Spinal cord (tissue), 10 donors: ENCODE data around the gene C13orf46. TPM values are rescaled to one million over a fixed set of nuclear protein-coding genes. Genes with fewer than 3 reads are reported as not detected.
A peak's percentile ranks its signal among the peaks of the same experiment; 100 is the strongest.
"Not testable (repeated sequence)": the region's sequence is repeated elsewhere in the genome, so short reads cannot be mapped to it uniquely, and the experiment has no call there.

Source experiments
- DNase-seq, 6 donors: peaks; one replicate each; pipeline versions ENCODE4 v3.0.0 to v3.0.0-alpha.2; 2013 to 2015; ENCODE audit warnings: low spot score in 6 of 6, low read depth in 4 of 6
- H3K27ac ChIP-seq: one replicate; pipeline ENCODE4 v1.5.1; 2013; ENCODE audit warnings: low read depth, low read length, control low read depth
- H3K27me3 ChIP-seq: one replicate; pipeline ENCODE4 v1.6.1; 2013; ENCODE audit warnings: low read length; ENCODE audit not compliant: control insufficient read depth, insufficient read depth
- H3K36me3 ChIP-seq: one replicate; pipeline ENCODE4 v1.6.1; 2013; ENCODE audit warnings: low read length; ENCODE audit not compliant: control insufficient read depth, insufficient read depth
- H3K4me1 ChIP-seq: one replicate; pipeline ENCODE4 v1.6.1; 2013; ENCODE audit warnings: low read length; ENCODE audit not compliant: control insufficient read depth, insufficient read depth
- H3K4me3 ChIP-seq: one replicate; pipeline ENCODE4 v1.5.1; 2013; ENCODE audit warnings: low read depth, low read length, control low read depth
- H3K9me3 ChIP-seq: one replicate; pipeline ENCODE4 v1.6.1; 2013; ENCODE audit warnings: low read length; ENCODE audit not compliant: control insufficient read depth, insufficient read depth
- WGBS: methylation state at CpG from one replicate; pipeline ENCODE4 v1.1.5; 2013; ENCODE audit warnings: missing lambda C conversion rate; ENCODE audit not compliant: insufficient coverage; 5-methylcytosine and 5-hydroxymethylcytosine counted together
- polyA plus RNA-seq, 2 donors: library from polyadenylated mRNA; unstranded; fragments of 120-200 nt; gene quantifications; one replicate each; pipeline ENCODE4 v1.2.1, GENCODE V29; 2013; ENCODE audit not compliant: insufficient read length in 2 of 2
- total RNA-seq, 2 donors: library from RNA; depleted of rRNA in 1 of 2; stranded (reverse); fragments of 120-200 nt in 1 of 2; fragments of >200 nt in 1 of 2; gene quantifications; one replicate each; pipeline versions ENCODE4 v1.2.3 to v1.2.4, GENCODE V29; 2013 to 2014
- donor health status: healthy.

Gene C13orf46
- total and polyA plus RNA-seq, 4 donors = 0.20 to 1.1 (median 0.62) TPM

DNA sequence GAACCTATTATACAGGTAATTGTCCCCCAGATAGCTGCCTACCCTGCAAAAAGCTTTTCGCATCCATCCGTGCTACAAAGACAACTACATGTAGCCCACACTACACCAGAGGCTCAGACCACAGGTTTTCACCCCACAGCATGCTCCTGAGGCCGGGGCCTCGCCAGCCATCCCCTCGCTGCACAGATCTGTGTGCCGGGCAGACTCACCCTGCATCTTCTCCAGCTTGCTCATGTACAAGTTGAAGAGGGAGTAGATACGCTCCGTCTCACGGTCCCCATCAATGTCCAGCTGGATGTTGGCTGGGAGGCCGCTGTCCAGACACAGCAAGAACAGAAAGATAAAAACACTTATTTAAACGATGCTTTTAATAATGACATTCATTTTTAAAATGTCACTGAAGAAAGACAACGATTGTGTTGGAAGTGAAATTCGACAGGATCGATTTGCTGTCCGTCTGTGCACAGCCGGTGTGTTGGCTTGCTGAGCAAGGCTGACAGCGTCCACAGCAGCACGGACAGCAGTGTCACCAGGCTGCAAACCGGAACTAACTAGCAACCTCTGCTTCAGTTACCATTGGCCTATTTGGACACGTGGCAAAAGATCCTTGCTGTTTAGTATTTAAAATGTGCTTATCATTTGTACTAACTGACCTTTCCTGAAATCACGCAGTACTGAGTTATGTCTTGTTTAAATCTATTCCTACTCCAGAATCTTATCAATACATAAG lies 18.6 kb upstream of the C13orf46 start:
- Histone ChIP-seq H3K4me1 (peaks cover 14% of the 10 kb centered on the region), H3K9me3 (no peaks in the 10 kb centered on the region), H3K36me3 (peaks cover 69% of the 10 kb centered on the region), H3K4me3 (no peak overlapping the region), H3K27ac (no peak overlapping the region), H3K27me3 (no peaks in the 10 kb centered on the region)
- WGBS = 82% methylated on average over 11 of the region's 21 CpGs
- DNase-seq = peak in 1 of 6 donors; percentile 34

DNA sequence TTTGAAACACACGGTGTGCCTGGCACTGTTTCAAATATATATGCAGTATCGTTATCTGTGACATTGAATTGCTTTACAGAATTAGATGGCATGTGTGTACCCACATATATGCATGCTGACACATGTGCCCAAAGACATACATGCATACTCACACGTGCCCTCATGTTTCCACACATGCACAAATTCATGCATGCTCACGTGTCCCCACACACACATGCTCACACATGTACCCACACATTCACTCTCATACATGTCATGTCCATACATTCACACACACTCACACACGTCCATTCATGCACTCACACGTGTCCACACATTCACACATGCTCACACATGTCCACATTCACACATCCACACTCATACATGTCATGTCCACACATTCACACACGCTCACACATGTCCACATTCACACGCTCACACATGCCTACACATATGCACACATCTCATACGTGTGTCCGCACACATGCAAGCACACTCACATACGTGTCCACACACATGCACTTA lies 17.9 kb upstream of the C13orf46 start:
- Histone ChIP-seq H3K36me3 (peaks cover 62% of the 10 kb centered on the region), H3K27me3 (no peaks in the 10 kb centered on the region), H3K4me3 (no peak overlapping the region), H3K9me3 (no peaks in the 10 kb centered on the region), H3K27ac (no peak overlapping the region), H3K4me1 (peaks cover 14% of the 10 kb centered on the region)
- 95% methylated on average over 10 of the region's 11 CpGs for WGBS
- DNase-seq = peak in 1 of 6 donors; percentile 2

GRCh38 chr13:113991191-113991669 lies 17.4 kb upstream of the C13orf46 start:
- Histone ChIP-seq H3K27me3 (no peaks in the 10 kb centered on the region), H3K4me1 (peaks cover 14% of the 10 kb centered on the region), H3K9me3 (no peaks in the 10 kb centered on the region), H3K36me3 (peaks cover 57% of the 10 kb centered on the region), H3K27ac (no peak overlapping the region), H3K4me3 (no peak overlapping the region)
- 74% methylated on average over 6 of the region's 10 CpGs for WGBS
- DNase-seq = peak in 4 of 6 donors; percentile 11 to 88 (median 27)

DNA sequence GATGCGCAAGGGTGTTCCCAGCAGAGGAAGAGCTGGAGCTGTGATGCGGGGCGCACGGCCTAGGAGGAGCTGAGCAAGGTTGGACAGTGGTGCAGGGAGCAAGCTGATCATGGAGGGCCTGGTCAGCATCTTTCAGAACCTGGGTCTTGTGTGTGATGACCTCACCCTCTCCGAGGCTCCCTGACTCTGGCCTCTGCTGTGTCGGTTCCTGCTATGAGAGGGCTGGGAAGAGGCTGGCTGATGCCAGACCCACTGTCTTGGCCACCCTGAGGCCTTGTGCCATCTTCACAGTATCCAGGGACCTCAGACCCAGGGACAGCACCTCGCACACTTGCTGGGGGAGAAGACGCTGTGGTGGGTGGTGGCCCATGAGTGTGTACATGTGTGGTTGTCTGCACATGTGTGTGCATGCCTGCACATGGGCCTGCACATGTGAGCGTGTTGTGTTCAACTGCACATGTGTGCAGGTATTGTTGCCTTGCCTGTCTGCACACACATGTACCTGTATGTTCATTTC lies 16.5 kb upstream of the C13orf46 start:
- Histone ChIP-seq H3K27ac (no peak overlapping the region), H3K36me3 (peaks cover 50% of the 10 kb centered on the region), H3K9me3 (no peaks in the 10 kb centered on the region), H3K4me1 (peaks cover 14% of the 10 kb centered on the region), H3K27me3 (no peaks in the 10 kb centered on the region), H3K4me3 (no peak overlapping the region)
- WGBS = 100% methylated on average over 8 of the region's 9 CpGs
- no peak for DNase-seq

DNA sequence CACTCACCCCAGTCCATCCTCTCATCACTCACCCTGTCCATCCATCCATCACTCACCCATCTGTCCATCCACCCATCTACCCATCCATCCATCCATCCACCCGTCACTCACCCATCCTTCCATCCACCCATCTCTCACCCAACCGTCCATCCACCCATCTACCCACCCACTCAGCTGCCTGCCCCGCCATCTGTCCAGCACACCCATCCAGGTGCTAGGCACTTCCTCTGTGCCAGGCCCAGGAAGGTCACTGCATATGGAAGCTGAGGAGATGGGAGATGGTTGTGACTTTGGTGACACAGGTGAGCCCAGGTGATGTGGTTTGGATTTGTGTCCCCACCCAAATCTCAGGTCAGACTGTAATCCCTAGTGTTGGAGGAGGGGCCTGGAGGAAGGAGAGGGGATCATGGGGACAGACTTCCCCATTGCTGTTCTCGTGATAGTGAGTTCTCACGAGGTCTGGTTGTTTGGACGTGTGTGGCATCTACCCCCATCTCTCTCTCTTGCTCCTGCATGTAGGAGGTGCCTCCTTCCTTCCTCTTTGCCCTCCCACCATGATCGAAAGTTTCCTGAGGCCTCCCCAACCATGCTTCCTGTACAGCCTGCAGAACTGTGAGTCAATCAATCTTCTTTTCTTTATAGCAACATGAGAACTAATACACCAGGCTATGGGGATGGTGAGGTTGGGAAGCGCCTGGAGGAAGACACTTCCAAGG lies 15.9 kb upstream of the C13orf46 start:
- Histone ChIP-seq H3K4me3 (no peak overlapping the region), H3K36me3 (peaks cover 44% of the 10 kb centered on the region), H3K27me3 (no peaks in the 10 kb centered on the region), H3K4me1 (peaks cover 11% of the 10 kb centered on the region), H3K9me3 (no peaks in the 10 kb centered on the region), H3K27ac (no peak overlapping the region)
- WGBS = 97% methylated on average over 6 of the region's 8 CpGs
- no peak for DNase-seq

DNA sequence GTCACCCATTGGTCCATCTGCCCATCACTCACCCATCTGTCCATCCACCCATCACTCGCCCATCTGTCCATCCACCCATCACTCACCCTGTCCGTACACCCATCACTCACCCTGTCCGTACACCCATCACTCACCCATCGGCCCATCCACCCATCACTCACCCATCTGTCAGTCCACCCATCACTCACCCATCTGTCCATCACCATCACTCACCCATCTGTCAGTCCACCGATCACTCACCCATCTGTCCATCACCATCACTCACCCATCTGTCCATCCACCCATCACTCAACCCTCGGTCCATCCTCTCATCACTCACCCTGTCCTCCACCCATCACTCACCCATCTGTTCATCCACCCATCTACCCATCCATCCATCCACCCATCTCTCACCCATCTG lies 15.0 kb upstream of the C13orf46 start:
- 96% methylated on average over 6 of the region's 6 CpGs for WGBS
- peaks cover 11% of the 10 kb centered on the region for H3K4me1 ChIP-seq

GRCh38 chr13:113982296-113982661 lies 8.4 kb upstream of the C13orf46 start:
- no peak for DNase-seq
- no peak overlapping the region for H3K4me3 ChIP-seq
- H3K9me3 ChIP-seq = no peaks in the 10 kb centered on the region
- peaks cover 3% of the 10 kb centered on the region for H3K4me1 ChIP-seq
- H3K36me3 ChIP-seq = peaks cover 50% of the 10 kb centered on the region
- no peaks in the 10 kb centered on the region for H3K27me3 ChIP-seq
- 94% methylated on average over 15 of the region's 15 CpGs for WGBS
- H3K27ac ChIP-seq = no peak overlapping the region

More for the DNA sequence above, 15.0 kb upstream of the C13orf46 start:
- H3K27me3 ChIP-seq, H3K27ac ChIP-seq, H3K9me3 ChIP-seq, DNase-seq, H3K4me3 ChIP-seq: not testable (repeated sequence)
- peaks cover 40% of the 10 kb centered on the region for H3K36me3 ChIP-seq

GRCh38 chr13:113981611-113982295 lies 7.9 kb upstream of the C13orf46 start:
- Histone ChIP-seq H3K9me3 (no peaks in the 10 kb centered on the region), H3K4me3 (no peak overlapping the region), H3K36me3 (peaks cover 56% of the 10 kb centered on the region), H3K27ac (no peak overlapping the region), H3K27me3 (no peaks in the 10 kb centered on the region), H3K4me1 (peaks cover 3% of the 10 kb centered on the region)
- no peak for DNase-seq
- WGBS = 90% methylated on average over 26 of the region's 28 CpGs

DNA sequence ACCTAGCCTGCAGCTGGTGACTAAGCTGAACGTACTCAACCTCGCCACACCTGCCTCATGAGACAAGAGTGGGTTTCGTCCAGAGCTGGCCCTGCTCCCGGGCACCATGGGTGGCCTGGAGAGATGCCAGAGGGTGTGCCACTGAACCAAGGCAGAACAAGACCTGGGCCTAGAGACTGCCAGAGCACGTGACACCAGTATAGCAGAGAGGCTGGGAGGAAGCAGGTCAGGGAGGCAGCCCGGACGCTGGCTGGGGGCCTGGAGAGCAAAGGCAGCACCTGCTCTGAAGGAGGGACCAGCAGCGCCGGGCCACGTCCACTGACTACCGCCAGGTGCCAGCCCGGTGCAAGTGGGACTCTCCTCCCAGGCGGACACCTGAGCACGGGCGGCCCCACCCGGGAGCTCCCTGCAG lies 7.3 kb upstream of the C13orf46 start:
- Histone ChIP-seq H3K36me3 (peaks cover 60% of the 10 kb centered on the region), H3K27ac (no peak overlapping the region), H3K4me1 (peaks cover 3% of the 10 kb centered on the region), H3K27me3 (no peaks in the 10 kb centered on the region), H3K9me3 (no peaks in the 10 kb centered on the region), H3K4me3 (no peak overlapping the region)
- 62% methylated on average over 13 of the region's 16 CpGs for WGBS
- DNase-seq = peak in 3 of 6 donors; percentile 9 to 58 (median 52)
